GM19372 (cell line): Measurements from ENCODE around the gene CAMTA1.

Experiments
- ATAC-seq: cut with Tn5 transposase; IDR thresholded peaks from one replicate; pipeline ENCODE4 v1.9.1; 2021; ENCODE audit warnings: mild to moderate bottlenecking, low read depth, moderate library complexity; ENCODE audit not compliant: unreplicated experiment

Gene CAMTA1

DNA sequence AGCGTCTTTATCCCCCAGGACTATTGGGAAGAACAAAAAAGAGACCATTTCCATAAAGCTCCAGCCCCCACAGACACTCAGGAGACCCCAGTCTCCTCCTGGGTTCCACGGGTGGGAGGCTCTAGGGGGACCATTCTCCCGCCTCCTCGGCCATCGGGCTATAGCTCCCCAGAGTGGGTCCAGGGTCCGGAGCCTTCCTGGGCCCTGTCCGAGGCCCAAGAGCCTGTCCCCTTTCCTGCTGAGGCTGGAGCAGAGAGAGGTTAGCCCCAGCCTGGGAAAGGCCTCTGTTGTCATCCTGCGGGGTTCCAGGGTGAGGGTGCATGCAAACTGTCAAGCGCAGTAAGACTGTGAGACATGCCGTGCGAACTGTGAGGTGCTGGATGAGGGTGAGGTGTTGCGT is 166.3 kb downstream of the CAMTA1 start:
- ATAC-seq = no peak

- no peak for ATAC-seq
Measured at GRCh38 chr1:6953216-6953615, 168.0 kb downstream of the CAMTA1 start.

DNA sequence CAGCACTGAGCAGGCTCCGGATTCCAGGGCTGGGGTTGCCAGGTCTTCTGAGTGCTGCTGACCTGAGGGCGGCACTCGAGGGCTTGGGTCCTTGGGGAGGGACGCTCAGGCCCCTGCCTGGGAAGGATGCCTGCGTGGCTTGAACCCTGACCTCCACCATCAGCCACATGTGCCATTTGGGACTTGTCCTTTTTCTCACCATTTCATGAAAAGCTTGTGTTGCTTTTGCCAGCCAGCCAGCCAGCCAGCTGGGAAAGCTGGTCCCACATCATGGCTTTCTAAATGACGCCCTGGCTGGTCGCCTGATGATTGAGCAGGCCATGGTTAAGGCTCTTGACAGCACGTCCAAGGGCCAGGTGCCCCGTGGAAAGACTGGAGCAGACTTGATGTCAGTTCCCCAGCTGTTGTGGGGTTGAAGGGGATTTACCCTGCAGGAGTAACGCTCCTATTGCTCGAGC is 168.7 kb downstream of the CAMTA1 start:
- no peak for ATAC-seq

DNA sequence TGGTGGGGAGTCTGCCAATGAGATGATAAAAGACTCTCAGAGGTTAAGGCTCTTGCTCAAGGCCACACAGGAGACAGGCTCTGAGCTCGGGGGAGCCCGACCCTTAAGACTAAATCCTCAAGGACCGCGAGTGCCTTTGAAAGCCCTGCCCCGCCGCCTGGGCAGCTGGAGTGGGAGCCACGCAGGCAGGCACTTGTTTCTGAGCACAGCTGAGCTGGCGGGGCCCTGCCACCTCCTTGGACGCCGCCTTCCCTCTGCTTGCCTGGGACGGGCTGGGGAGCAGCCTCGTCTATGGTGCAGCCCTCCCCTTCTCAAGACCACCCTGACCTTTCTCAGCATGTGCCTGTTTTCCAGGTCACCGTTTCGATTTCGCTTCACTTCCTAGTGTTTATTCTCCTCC is 169.3 kb downstream of the CAMTA1 start:
- ATAC-seq = no peak

DNA sequence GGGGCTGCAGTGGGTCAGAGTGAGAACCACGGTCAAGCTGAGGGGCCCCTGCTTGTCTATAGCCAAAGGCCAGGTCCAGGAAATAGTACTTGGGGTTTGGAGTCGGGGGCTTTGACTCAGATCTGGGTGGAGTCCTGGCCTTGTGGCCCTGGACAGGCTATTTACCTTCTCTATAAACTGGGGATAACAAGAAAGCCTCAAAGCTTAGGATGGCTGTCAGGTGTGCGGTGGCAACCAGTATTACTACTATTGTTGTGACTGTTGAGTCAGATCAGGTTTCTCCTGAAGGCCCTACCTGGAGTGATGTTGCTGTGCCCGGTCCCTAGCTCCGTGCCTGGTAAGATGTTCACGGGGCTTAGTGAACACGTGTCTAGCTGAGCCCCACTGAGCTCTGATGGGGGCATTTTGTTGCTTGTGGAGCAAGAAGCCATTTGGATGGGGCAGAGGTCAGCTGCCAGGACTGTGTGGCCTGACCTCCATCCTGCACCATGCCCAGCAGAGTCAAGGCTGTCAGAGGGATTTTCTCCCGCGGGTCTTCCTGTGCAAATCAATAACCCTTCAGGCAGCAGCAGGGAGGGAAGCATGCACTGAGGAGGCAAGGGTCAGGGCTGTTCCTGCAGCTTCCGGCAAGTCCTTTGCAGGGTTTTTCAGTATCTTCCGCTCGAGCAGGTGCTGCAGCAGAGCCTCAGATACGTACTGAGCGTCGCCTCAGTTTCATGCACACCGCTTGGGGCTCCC is 170.3 kb downstream of the CAMTA1 start:
- ATAC-seq = no peak

DNA sequence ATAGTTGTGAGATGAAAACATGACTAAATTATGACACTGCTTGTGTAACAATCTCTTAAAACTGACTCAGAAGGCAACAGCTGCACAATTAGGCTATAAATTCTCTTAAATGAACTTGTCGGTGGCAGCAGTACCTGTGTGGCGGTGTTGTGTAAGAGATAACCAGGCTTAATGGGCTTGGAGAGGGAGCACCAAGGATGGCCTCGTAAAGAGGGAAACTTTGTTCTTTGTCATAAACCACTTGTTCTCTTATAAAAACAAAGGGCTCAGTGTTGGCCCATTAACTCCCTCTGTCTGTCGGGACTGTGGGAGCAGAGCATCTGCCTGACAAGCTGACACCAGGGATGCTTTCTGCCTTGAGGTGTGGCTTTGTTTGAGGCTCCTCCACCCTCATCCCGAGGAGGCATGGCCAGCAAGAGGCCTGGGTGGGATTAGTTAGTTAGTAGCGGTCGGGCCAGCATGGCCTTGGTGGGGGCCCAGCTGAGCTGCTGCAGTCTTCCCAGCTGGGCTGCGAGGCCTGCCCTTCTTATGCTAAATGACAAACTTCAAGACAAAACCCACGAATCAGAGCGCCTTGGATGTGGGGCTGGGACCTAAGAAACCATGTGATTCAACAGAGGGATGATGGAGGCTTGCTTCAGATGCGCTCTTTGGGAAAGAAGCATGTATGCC is 171.4 kb downstream of the CAMTA1 start:
- no peak for ATAC-seq

GRCh38 chr1:6957341-6957740 is 172.1 kb downstream of the CAMTA1 start:
- no peak for ATAC-seq

DNA sequence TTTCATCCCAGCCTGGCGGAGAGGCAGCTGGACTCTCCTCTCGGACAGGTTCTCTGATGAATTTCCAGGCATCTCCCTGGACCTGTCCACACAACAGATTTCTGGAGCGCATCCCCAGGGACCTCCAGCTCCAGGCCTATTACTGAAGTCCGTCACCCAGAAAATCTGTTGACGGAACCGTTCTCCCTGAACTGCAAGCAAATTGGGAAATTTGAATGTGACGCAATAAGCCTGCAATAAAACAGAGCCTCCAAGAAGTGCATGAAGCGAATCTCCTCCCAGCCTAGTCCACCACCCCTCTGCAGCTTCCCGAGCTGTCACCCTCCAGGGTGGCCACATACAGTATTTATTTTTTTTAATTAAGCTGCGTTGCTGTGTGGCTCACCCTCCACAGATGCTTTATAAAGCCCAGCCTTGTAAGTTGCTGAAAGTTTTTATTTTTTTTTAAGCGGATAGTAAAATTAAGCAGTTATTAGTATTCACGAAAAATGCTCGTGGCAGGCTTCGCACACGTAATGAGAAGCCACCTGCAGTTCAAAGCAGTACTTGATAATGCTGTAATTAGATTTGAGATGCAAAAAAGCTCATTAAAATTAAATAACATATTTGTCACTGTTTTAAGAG is 173.3 kb downstream of the CAMTA1 start:
- ATAC-seq = no peak

- no peak for ATAC-seq
Measured at GRCh38 chr1:6959491-6959890, 174.2 kb downstream of the CAMTA1 start.

DNA sequence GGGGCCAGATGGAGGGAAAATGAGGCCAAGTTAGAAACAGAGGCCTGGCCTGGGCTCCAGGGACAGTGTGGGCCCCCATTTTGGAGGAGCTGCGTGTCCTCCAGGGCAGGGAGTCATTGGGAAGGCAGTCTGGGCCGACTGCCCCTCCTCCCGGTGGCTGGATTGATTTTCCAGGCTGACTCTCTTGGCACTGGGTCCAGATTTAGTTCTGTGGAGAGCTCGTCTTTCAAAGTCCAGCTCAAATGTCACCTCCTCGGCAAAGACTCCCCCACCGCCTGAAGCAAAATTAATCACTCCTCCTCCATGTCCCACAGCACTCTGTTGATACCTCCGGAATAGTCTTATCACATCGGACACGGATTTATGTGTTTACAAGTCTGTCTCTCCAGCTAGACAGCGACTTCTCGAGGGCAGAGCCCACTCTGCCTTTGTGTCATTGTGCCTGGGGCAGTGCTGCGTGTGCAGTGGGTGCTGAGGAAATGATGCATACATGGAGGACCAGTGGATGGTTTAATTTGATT is 175.1 kb downstream of the CAMTA1 start:
- no peak for ATAC-seq

GRCh38 chr1:6960860-6961259 is 175.6 kb downstream of the CAMTA1 start:
- ATAC-seq = no peak

- no peak for ATAC-seq
Measured at GRCh38 chr1:6961289-6961688, 176.0 kb downstream of the CAMTA1 start.

- no peak for ATAC-seq
Measured at GRCh38 chr1:6961905-6962477, 176.7 kb downstream of the CAMTA1 start.

GRCh38 chr1:6962478-6962995 is 177.3 kb downstream of the CAMTA1 start:
- no peak for ATAC-seq

GRCh38 chr1:6962996-6963911 is 178.0 kb downstream of the CAMTA1 start:
- no peak for ATAC-seq

DNA sequence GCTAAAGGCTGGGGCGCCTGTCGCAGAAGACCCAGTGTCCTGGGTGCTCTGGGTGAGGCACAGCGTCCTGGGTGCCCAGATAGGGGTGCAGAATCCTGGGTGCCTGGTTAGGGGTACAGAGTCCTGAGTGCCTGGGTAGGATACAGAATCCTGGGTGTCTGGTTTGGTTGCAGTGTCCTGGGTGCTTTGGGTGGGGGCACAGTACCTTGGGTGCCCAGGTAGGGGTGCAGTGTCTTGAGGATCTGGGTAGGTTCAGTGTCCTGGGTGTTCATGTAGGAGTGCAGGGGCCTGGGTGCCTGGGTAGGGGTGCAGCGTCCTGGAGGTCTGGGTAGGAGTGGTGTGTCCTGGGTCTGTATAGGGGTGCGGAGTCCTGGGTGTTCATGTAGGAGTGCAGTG is 178.7 kb downstream of the CAMTA1 start:
- no peak for ATAC-seq

GRCh38 chr1:6965083-6965934 is 180.1 kb downstream of the CAMTA1 start:
- ATAC-seq = no peak

DNA sequence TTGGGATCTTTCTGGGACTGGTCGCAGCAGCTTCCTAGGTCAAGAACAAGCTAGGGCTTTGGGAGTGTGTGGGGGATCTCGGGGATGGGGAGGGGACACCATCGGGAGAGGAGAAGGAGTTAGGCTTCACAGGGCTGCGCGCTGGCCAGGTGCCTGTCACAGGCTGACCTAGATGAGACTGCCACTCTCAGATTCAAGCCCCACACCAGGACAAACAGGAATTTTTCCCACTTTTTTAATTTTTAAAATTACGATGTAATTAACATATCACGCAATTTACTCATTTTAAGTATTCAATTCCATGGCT is 180.6 kb downstream of the CAMTA1 start:
- no peak for ATAC-seq

GRCh38 chr1:6966326-6966725 is 181.1 kb downstream of the CAMTA1 start:
- ATAC-seq = no peak
